Esophagus squamous epithelium (tissue), 5 donors: ENCODE measurements around the gene PANX2. TPM values are rescaled to one million over a fixed set of nuclear protein-coding genes. Genes with fewer than 3 reads are reported as not detected.
"Not testable (repeated sequence)": the region's sequence is repeated elsewhere in the genome, so short reads cannot be mapped to it uniquely, and the experiment has no call there.

Experiments
- DNase-seq: peaks from one replicate; lab custom pipeline; 2025; lab: John Stamatoyannopoulos, UW
- H3K27ac ChIP-seq, 4 donors: fragments of 200-600 bp; sonication (generic); one replicate each; pipeline ENCODE4 v1.5.1; 2016 to 2019; ENCODE audit warnings: mild to moderate bottlenecking in 1 of 4
- H3K27me3 ChIP-seq, 4 donors: fragments of 200-600 bp; sonication (generic); 1 replicate in 3 of 4; 2 replicates in 1 of 4; pipeline versions ENCODE4 v1.5.1 to v1.6.0; 2017 to 2021; ENCODE audit warnings: antibody characterized with exemption in 1 of 4
- H3K36me3 ChIP-seq, 3 donors: fragments of 200-600 bp; sonication (generic); one replicate each; pipeline ENCODE4 v1.5.1; 2016 to 2019
- H3K4me1 ChIP-seq, 3 donors: fragments of 200-600 bp; sonication (generic); one replicate each; pipeline ENCODE4 v1.5.1; 2017 to 2019
- H3K4me3 ChIP-seq, 4 donors: fragments of 200-600 bp; sonication (generic); 1 replicate in 3 of 4; 2 replicates in 1 of 4; pipeline ENCODE4 v1.5.1; 2016 to 2019; ENCODE audit warnings: mild to moderate bottlenecking in 2 of 4, moderate library complexity in 1 of 4
- H3K9me3 ChIP-seq, 3 donors: fragments of 200-600 bp; sonication (generic); one replicate each; pipeline ENCODE4 v1.5.1; 2016 to 2019
- CTCF ChIP-seq, 6 experiments: fragments of 450-650 bp in 4 of 6; fragments of 200-600 bp in 2 of 6; sonication (generic) in 2 of 6; IDR thresholded peaks; one replicate each; pipeline ENCODE4 v1.5.1; 2016 to 2019; ENCODE audit warnings: antibody characterized with exemption in 6 of 6, mild to moderate bottlenecking in 4 of 6, moderate library complexity in 4 of 6
- POLR2A ChIP-seq, 4 donors: fragments of 450-650 bp; IDR thresholded peaks; one replicate each; pipeline ENCODE4 v1.6.1; 2017; ENCODE audit warnings: antibody characterized with exemption in 4 of 4, mild to moderate bottlenecking in 4 of 4, moderate library complexity in 3 of 4
- WGBS, 2 donors: methylation state at CpG; one replicate each; pipeline ENCODE4 v1.1.5; 2018; 5-methylcytosine and 5-hydroxymethylcytosine counted together
- intact Hi-C: fragments of 100-400 bp; cut with DNase I; formaldehyde crosslinking; loops from one replicate; pipeline ENCODE4 v1.15.0; 2022
- total RNA-seq, 4 donors: library from RNA; depleted of rRNA; stranded (reverse); fragments of >200 nt; gene quantifications; one replicate each; pipeline ENCODE4 v1.1.0, GENCODE V29; 2016
- donor health status: DM: yes; HTN: yes; CAD: no.

PANX2 gene
- total RNA-seq, 4 donors from 2014 or later: 1.6 to 4.5 (median 3.4) TPM

- no peak overlapping the region for H3K4me3 ChIP-seq
- H3K27ac ChIP-seq: no peak overlapping the region
- no peak for DNase-seq
- no peak for TF ChIP-seq POLR2A (IDR thresholded peaks at IDR 0.05)
- TF ChIP-seq CTCF (IDR thresholded peaks at IDR 0.05): no peak
- intact Hi-C loops: no loop called here
- H3K36me3 ChIP-seq: no peaks in the 10 kb centered on the region
- H3K9me3 ChIP-seq: no peaks in the 10 kb centered on the region
- 73 to 79% methylated on average over 10 of the region's 10 CpGs for WGBS, 2 donors
- H3K4me1 ChIP-seq: no peaks in the 10 kb centered on the region
- H3K27me3 ChIP-seq: peaks cover 0 to 9% (median 0%) of the 10 kb centered on the region in 4 donors
Measured at GRCh38 chr22:50129121-50129736, 41.3 kb upstream of the PANX2 start.

- Histone ChIP-seq H3K27ac (no peak overlapping the region), H3K4me3 (no peak overlapping the region), H3K4me1 (peaks cover 0 to 5% (median 0%) of the 10 kb centered on the region in 3 donors), H3K9me3 (no peaks in the 10 kb centered on the region), H3K36me3 (no peaks in the 10 kb centered on the region), H3K27me3 (peaks cover 0 to 4% (median 0%) of the 10 kb centered on the region in 4 donors)
- WGBS, 2 donors: 66 to 93% methylated on average over 4 of the region's 4 CpGs
- no peak for DNase-seq
- intact Hi-C loops: no loop called here
- TF ChIP-seq CTCF (IDR thresholded peaks at IDR 0.05) (no peak), POLR2A (IDR thresholded peaks at IDR 0.05) (no peak)
Measured at GRCh38 chr22:50131894-50132293, 38.6 kb upstream of the PANX2 start.

GRCh38 chr22:50134481-50134880, 36.0 kb upstream of the PANX2 start:
- Histone ChIP-seq H3K4me3 (no peak overlapping the region), H3K9me3 (no peaks in the 10 kb centered on the region), H3K4me1 (peaks cover 0 to 6% (median 0%) of the 10 kb centered on the region in 3 donors), H3K27ac (no peak overlapping the region), H3K27me3 (no peaks in the 10 kb centered on the region), H3K36me3 (no peaks in the 10 kb centered on the region)
- 74 to 78% methylated on average over 8 to 10 of the region's 10 CpGs for WGBS, 2 donors
- TF ChIP-seq CTCF (IDR thresholded peaks at IDR 0.05) (no peak), POLR2A (IDR thresholded peaks at IDR 0.05) (no peak)
- intact Hi-C loops: no loop called here
- DNase-seq: no peak

- H3K4me1 ChIP-seq: peaks cover 0 to 15% (median 0%) of the 10 kb centered on the region in 3 donors
- DNase-seq: no peak
- intact Hi-C loops: no loop called here
- H3K4me3 ChIP-seq: no peak overlapping the region
- TF ChIP-seq POLR2A (IDR thresholded peaks at IDR 0.05) (no peak), CTCF (IDR thresholded peaks at IDR 0.05) (no peak)
- H3K27ac ChIP-seq: no peak overlapping the region
- no peaks in the 10 kb centered on the region for H3K27me3 ChIP-seq
- WGBS, 2 donors: 57 to 59% methylated on average over 5 of the region's 5 CpGs
- H3K36me3 ChIP-seq: no peaks in the 10 kb centered on the region
- no peaks in the 10 kb centered on the region for H3K9me3 ChIP-seq
Measured at GRCh38 chr22:50136581-50137015, 33.9 kb upstream of the PANX2 start.

- H3K27ac ChIP-seq, H3K4me3 ChIP-seq, intact Hi-C loops, H3K36me3 ChIP-seq, DNase-seq, H3K27me3 ChIP-seq, H3K9me3 ChIP-seq: not testable (repeated sequence)
- peaks cover 0 to 15% (median 0%) of the 10 kb centered on the region in 3 donors for H3K4me1 ChIP-seq
- WGBS, 2 donors: 92 to 94% methylated on average over 9 of the region's 9 CpGs
Measured at GRCh38 chr22:50137277-50137676, 33.3 kb upstream of the PANX2 start.
